Activated naive CD4-positive, alpha-beta T cell treated with anti-CD3 and anti-CD28 coated beads for 36 hours (primary cell): Measurements from ENCODE around the gene FOXL2. TPM values are rescaled to one million over a fixed set of nuclear protein-coding genes. Genes with fewer than 3 reads are reported as not detected.

Experiments
- CTCF ChIA-PET: fragments of 350-600 bp; sonication (Branson Sonifier 250); formaldehyde crosslinking; loops from one replicate; lab custom pipeline; 2021; ENCODE audit warnings: antibody characterized with exemption; lab: Charles Lee
- DNase-seq: peaks from one replicate; pipeline ENCODE4 v3.0.0-alpha.2; 2020
- H3K27ac Mint-ChIP-seq: one replicate; pipeline ENCODE4 v1.8.0; 2021; ENCODE audit warnings: mild to moderate bottlenecking, mixed read lengths
- H3K27me3 Mint-ChIP-seq: one replicate; pipeline ENCODE4 v1.8.0; 2021; ENCODE audit warnings: low read depth, mixed read lengths
- H3K36me3 Mint-ChIP-seq: one replicate; pipeline ENCODE4 v1.8.0; 2021; ENCODE audit warnings: low read depth, mixed read lengths
- H3K4me1 Mint-ChIP-seq: one replicate; pipeline ENCODE4 v1.8.0; 2021; ENCODE audit warnings: low read depth, mixed read lengths
- H3K4me3 Mint-ChIP-seq: one replicate; pipeline ENCODE4 v1.8.0; 2021; ENCODE audit warnings: mild to moderate bottlenecking, moderate library complexity, mixed read lengths
- H3K9me3 Mint-ChIP-seq: one replicate; pipeline ENCODE4 v1.8.0; 2021; ENCODE audit warnings: mixed read lengths
- intact Hi-C: fragments of 100-400 bp; cut with micrococcal nuclease; formaldehyde crosslinking; loops from one replicate; pipeline ENCODE4 v1.15.1; 2023
- total RNA-seq, 2 experiments: library from RNA; stranded (reverse); gene quantifications; one replicate each; pipeline ENCODE4 v1.2.3, GENCODE V29; 2021

The FOXL2 gene
- total RNA-seq, 2 experiments from 2014 or later: not detected

DNA sequence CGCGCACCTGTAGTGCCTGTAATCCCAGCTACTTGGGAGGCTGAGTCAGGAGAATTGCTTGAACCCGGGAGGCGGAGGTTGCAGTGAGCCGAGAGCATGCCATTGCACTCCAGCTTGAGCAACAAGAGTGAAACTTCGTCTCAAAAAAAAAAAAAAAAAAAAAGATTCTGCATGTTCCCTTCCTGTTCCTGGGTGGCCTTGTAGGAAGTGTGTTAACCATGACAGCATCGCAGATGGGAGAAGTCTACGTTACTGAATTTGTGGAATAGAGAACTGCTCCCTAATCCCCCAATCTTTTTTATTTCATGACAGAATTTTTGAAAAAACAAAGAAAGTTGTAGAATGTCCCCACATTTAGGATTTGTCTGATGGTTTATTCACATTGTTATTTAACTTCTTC is 45.4 kb downstream of the FOXL2 start:
- CTCF ChIA-PET: interaction anchor here (0.7 to 0.8 kb wide), 3 partner anchors 14 to 493 kb away, joined by 3 read pairs; no protein-coding TSS in a partner anchor
- Mint-ChIP-seq H3K27ac (no peak overlapping the region), H3K4me3 (no peak overlapping the region), H3K4me1 (no peaks in the 10 kb centered on the region), H3K27me3 (no peaks in the 10 kb centered on the region), H3K9me3 (no peaks in the 10 kb centered on the region), H3K36me3 (no peaks in the 10 kb centered on the region)
- intact Hi-C loops: no loop called here
- no peak for DNase-seq

DNA sequence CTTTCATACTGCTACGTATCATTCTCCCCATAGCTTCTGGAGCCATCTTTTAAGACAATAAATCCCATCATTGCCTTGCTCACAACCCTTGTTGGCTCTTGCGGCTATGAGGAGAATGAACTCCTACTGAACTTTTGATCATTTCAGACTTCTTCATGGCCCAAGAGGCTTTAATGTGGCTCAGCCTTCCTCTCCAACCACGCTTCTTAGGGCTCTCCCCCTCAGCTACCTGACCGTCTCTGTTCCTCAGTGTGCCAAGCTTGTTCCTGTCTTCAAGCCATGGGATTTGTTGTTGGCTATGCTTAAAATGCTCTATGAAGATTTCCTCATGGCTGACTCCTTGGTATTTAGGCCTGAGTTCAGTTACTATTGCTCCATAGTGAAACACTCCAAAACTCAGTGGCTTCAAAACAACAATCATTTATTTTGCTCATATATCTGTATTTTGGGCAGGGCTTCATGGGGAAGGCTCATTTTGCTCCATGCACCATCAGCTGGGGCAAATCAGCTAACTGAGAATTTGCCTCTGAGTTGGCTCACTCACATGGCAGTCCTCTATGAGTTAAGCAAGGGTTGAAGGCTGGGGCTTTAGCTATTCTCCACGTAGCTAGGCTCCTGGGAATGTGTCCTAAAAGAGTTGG is 47.5 kb downstream of the FOXL2 start:
- Mint-ChIP-seq H3K4me3 (no peak overlapping the region), H3K36me3 (no peaks in the 10 kb centered on the region), H3K27ac (no peak overlapping the region), H3K4me1 (no peaks in the 10 kb centered on the region), H3K9me3 (no peaks in the 10 kb centered on the region), H3K27me3 (no peaks in the 10 kb centered on the region)
- intact Hi-C loops: no loop called here
- no peak for DNase-seq
- CTCF ChIA-PET: interaction anchor here (0.7 to 3.7 kb wide), 5 partner anchors 10 to 481 kb away, joined by 3 to 13 read pairs (median 6); no protein-coding TSS in a partner anchor

DNA sequence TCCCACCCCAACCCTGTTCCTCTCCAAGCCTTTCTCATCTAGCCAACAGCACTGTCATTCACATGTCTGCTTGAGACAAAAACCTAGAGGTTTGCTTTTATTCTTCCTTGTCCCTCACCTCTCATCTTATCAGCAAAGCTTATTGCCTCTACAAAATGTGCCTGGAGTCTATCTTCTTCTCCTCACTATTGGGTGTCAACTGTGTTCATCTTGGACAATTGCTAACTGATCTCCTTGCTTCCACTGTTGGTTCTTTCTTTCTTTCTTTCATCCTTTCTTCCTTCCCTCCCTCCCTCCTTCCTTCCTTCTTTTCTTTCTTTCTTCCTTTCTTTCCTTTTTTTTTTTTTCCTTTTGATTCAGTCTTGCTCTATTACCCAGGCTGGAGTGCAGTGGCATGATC is 48.2 kb downstream of the FOXL2 start:
- H3K36me3 Mint-ChIP-seq: no peaks in the 10 kb centered on the region
- DNase-seq: no peak
- CTCF ChIA-PET: interaction anchor here (0.7 to 3.7 kb wide), 4 partner anchors 9 to 1890 kb away, joined by 5 to 13 read pairs (median 6); no protein-coding TSS in a partner anchor
- intact Hi-C loops: no loop called here
- no peaks in the 10 kb centered on the region for H3K4me1 Mint-ChIP-seq
- no peaks in the 10 kb centered on the region for H3K9me3 Mint-ChIP-seq
- no peak overlapping the region for H3K27ac Mint-ChIP-seq
- H3K4me3 Mint-ChIP-seq: no peak overlapping the region
- no peaks in the 10 kb centered on the region for H3K27me3 Mint-ChIP-seq

DNA sequence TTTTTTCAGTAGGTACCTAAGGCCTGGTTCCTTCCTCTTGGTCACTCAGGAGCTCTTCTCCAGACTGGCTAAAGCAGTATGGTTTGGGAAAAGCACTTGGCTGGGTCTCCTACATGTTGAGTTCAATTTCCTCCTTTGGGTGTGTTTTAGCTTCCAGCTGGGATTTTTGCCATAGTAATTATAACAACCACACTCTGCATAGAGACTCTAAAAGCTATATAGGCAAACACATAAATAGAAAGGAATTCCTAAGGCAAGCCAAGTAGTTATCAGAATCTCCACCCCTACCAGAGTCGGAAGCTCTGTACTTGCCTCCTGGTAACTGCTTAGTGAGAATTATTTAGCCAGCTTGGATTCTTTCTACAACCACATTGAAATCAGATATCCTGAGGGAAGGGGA is 48.6 kb downstream of the FOXL2 start:
- CTCF ChIA-PET: interaction anchor here (0.7 to 3.7 kb wide), 4 partner anchors 8 to 1891 kb away, joined by 5 to 13 read pairs (median 6); no protein-coding TSS in a partner anchor
- intact Hi-C loops: no loop called here
- H3K27ac Mint-ChIP-seq: no peak overlapping the region
- H3K4me1 Mint-ChIP-seq: no peaks in the 10 kb centered on the region
- no peak overlapping the region for H3K4me3 Mint-ChIP-seq
- no peaks in the 10 kb centered on the region for H3K27me3 Mint-ChIP-seq
- H3K36me3 Mint-ChIP-seq: no peaks in the 10 kb centered on the region
- no peak for DNase-seq
- no peaks in the 10 kb centered on the region for H3K9me3 Mint-ChIP-seq

Other genes starting within 250 kb of the FOXL2 start
- gene PIK3CB, start 112.2 kb downstream of the FOXL2 start, total RNA-seq: 10 to 100 TPM; 19.2 to 20.6 TPM
- gene FOXL2NB, start 80 bp upstream of the FOXL2 start, total RNA-seq: not detected
- gene PRR23A, start 59.1 kb upstream of the FOXL2 start, total RNA-seq: not detected
- not detected for gene PRR23B, start 73.8 kb upstream of the FOXL2 start, total RNA-seq
- gene PRR23C, start 97.8 kb upstream of the FOXL2 start, total RNA-seq: not detected